Measurements from ENCODE around the gene SHOX. TPM values are rescaled to one million over a fixed set of nuclear protein-coding genes. Genes with fewer than 3 reads are reported as not detected.

Gene SHOX
- polyA plus RNA-seq, 1 donor (not counting 4 experiments of a cell fraction or from before 2014, with no cell fraction given) = not detected

GRCh38 chrX:663841-664240, 33.2 kb downstream of the SHOX start:
- no peak for TF ChIP-seq CTCF (optimal IDR thresholded peaks at IDR 0.05 in 1 of 3, IDR thresholded peaks at IDR 0.05 in 1 of 3, conservative IDR thresholded peaks at IDR 0.05 in 1 of 3; ENCODE audit: extremely low read depth in 1 of 3, insufficient read depth in 2 of 3, low read length in 3 of 3)
- no peak for TF ChIP-seq EZH2 (IDR thresholded peaks at IDR 0.05; ENCODE audit: low read length)
- dilution Hi-C loops (cut with MboI; ENCODE audit: extremely low pct_ligation_motif_present, low sequenced_read_pairs) = no loop called here
- Histone ChIP-seq H3K79me2 (ENCODE audit: control insufficient read depth, insufficient read depth, low read length) (no peaks in the 10 kb centered on the region), H2AFZ (ENCODE audit: control insufficient read depth, low read length) (no peak overlapping the region), H3K27me3 (ENCODE audit: control insufficient read depth, extremely low read depth, insufficient read depth, low read length) (no peaks in the 10 kb centered on the region), H3K9ac (ENCODE audit: control insufficient read depth, extremely low read depth, insufficient read depth, low read length) (no peak overlapping the region), H3K4me1 (ENCODE audit: control insufficient read depth, extremely low read depth, insufficient read depth, low read length) (no peaks in the 10 kb centered on the region), H3K36me3 (ENCODE audit: control insufficient read depth in 2 of 2, extremely low read depth in 1 of 2, insufficient read depth in 2 of 2, low read length in 2 of 2) (no peaks in the 10 kb centered on the region), H3K9me3 (ENCODE audit: control insufficient read depth, low read depth, low read length) (peaks cover 5% of the 10 kb centered on the region), H4K20me1 (ENCODE audit: control insufficient read depth, extremely low read depth, insufficient read depth, low read length) (no peaks in the 10 kb centered on the region), H3K4me2 (ENCODE audit: control insufficient read depth, extremely low read depth, insufficient read depth, low read depth, low read length) (no peak overlapping the region), H3K27ac (ENCODE audit: control insufficient read depth, insufficient read depth, low read length) (no peak overlapping the region), H3K4me3 (ENCODE audit: control insufficient read depth in 2 of 3, extremely low read depth in 1 of 3, insufficient read depth in 2 of 3, low read depth in 1 of 3, low read length in 3 of 3) (no peak overlapping the region), H3K9me1 (ENCODE audit: control insufficient read depth, extremely low read depth, insufficient read depth, low read length) (no peaks in the 10 kb centered on the region)
- no peak for DNase-seq (ENCODE audit: low read depth, low spot score)
- no peak for FAIRE-seq

GRCh38 chrX:666762-667720, 36.5 kb downstream of the SHOX start:
- no peaks in the 10 kb centered on the region for H3K9me1 ChIP-seq (ENCODE audit: control insufficient read depth, extremely low read depth, insufficient read depth, low read length)
- TF ChIP-seq CTCF (optimal IDR thresholded peaks at IDR 0.05 in 1 of 3, IDR thresholded peaks at IDR 0.05 in 1 of 3, conservative IDR thresholded peaks at IDR 0.05 in 1 of 3; ENCODE audit: extremely low read depth in 1 of 3, insufficient read depth in 2 of 3, low read length in 3 of 3) (no peak), EZH2 (IDR thresholded peaks at IDR 0.05; ENCODE audit: low read length) (no peak)
- no peaks in the 10 kb centered on the region for H3K27me3 ChIP-seq (ENCODE audit: control insufficient read depth, extremely low read depth, insufficient read depth, low read length)
- H3K4me1 ChIP-seq (ENCODE audit: control insufficient read depth, extremely low read depth, insufficient read depth, low read length) = no peaks in the 10 kb centered on the region
- no peak overlapping the region for H3K4me3 ChIP-seq (ENCODE audit: control insufficient read depth in 2 of 3, extremely low read depth in 1 of 3, insufficient read depth in 2 of 3, low read depth in 1 of 3, low read length in 3 of 3)
- dilution Hi-C loops (cut with MboI; ENCODE audit: extremely low pct_ligation_motif_present, low sequenced_read_pairs) = no loop called here
- no peak for FAIRE-seq
- no peak for DNase-seq (ENCODE audit: low read depth, low spot score)
- H3K9me3 ChIP-seq (ENCODE audit: control insufficient read depth, low read depth, low read length) = peaks cover 7% of the 10 kb centered on the region
- no peak overlapping the region for H3K27ac ChIP-seq (ENCODE audit: control insufficient read depth, insufficient read depth, low read length)
- no peaks in the 10 kb centered on the region for H3K36me3 ChIP-seq (ENCODE audit: control insufficient read depth in 2 of 2, extremely low read depth in 1 of 2, insufficient read depth in 2 of 2, low read length in 2 of 2)
- no peaks in the 10 kb centered on the region for H3K79me2 ChIP-seq (ENCODE audit: control insufficient read depth, insufficient read depth, low read length)
- H3K9ac ChIP-seq (ENCODE audit: control insufficient read depth, extremely low read depth, insufficient read depth, low read length) = no peak overlapping the region
- H3K4me2 ChIP-seq (ENCODE audit: control insufficient read depth, extremely low read depth, insufficient read depth, low read depth, low read length) = no peak overlapping the region
- no peaks in the 10 kb centered on the region for H4K20me1 ChIP-seq (ENCODE audit: control insufficient read depth, extremely low read depth, insufficient read depth, low read length)
- H2AFZ ChIP-seq (ENCODE audit: control insufficient read depth, low read length) = no peak overlapping the region

Data from keratinocyte (primary cell).